Skin epidermis (tissue), 12 donors: ENCODE results near the gene TSC22D4.

Source experiments
- H3K27ac ChIP-seq, 21 experiments: fragments of 200-600 bp; sonication (generic) in 11 of 21; one replicate each; pipeline ENCODE4 v1.5.0; 2020; ENCODE audit warnings: mild to moderate bottlenecking in 3 of 21, inconsistent platforms in 2 of 21, moderate library complexity in 2 of 21
- H3K4me3 ChIP-seq, 7 experiments: fragments of 200-600 bp; sonication (generic) in 2 of 7; one replicate each; pipeline ENCODE4 v1.5.0; 2020; ENCODE audit warnings: inconsistent platforms in 2 of 7, mild to moderate bottlenecking in 2 of 7, moderate library complexity in 1 of 7

TSC22D4 gene

GRCh38 chr7:100476903-100477870, 1.8 kb downstream of the TSC22D4 start:
- peak overlapping the region; percentile 61 to 99 (median 99) for H3K4me3 ChIP-seq

GRCh38 chr7:100476101-100476780, 2.8 kb downstream of the TSC22D4 start:
- Histone ChIP-seq H3K4me3 (peak overlapping the region in 6 of 7 experiments; percentile 61 to 99 (median 99)), H3K27ac (peak overlapping the region in 17 of 21 experiments; percentile 10 to 99 (median 91))

More at GRCh38 chr7:100476903-100477870, 1.8 kb downstream of the TSC22D4 start:
- H3K27ac ChIP-seq = peak overlapping the region; percentile 54 to 100 (median 93)

GRCh38 chr7:100475549-100475948, 3.5 kb downstream of the TSC22D4 start:
- peak overlapping the region in 16 of 21 experiments; percentile 6 to 98 (median 65) for H3K27ac ChIP-seq
- peak overlapping the region in 2 of 7 experiments; percentile 10 to 99 for H3K4me3 ChIP-seq

GRCh38 chr7:100472854-100473499, 6.0 kb downstream of the TSC22D4 start:
- Histone ChIP-seq H3K27ac (peak overlapping the region in 14 of 21 experiments; percentile 11 to 76 (median 65)), H3K4me3 (no peak overlapping the region)

GRCh38 chr7:100472121-100472851, 6.7 kb downstream of the TSC22D4 start:
- H3K4me3 ChIP-seq = no peak overlapping the region

GRCh38 chr7:100471021-100471420, 8.0 kb downstream of the TSC22D4 start:
- H3K27ac ChIP-seq = no peak overlapping the region
- H3K4me3 ChIP-seq = no peak overlapping the region

More at GRCh38 chr7:100472121-100472851, 6.7 kb downstream of the TSC22D4 start:
- H3K27ac ChIP-seq = peak overlapping the region in 13 of 21 experiments; percentile 11 to 76 (median 66)

GRCh38 chr7:100469227-100470044, 9.6 kb downstream of the TSC22D4 start:
- H3K4me3 ChIP-seq = no peak overlapping the region
- H3K27ac ChIP-seq = peak overlapping the region in 1 of 21 experiments; percentile 9

GRCh38 chr7:100467638-100468373, 11.2 kb downstream of the TSC22D4 start:
- H3K4me3 ChIP-seq = no peak overlapping the region
- H3K27ac ChIP-seq = peak overlapping the region in 5 of 21 experiments; percentile 1 to 53 (median 6)

GRCh38 chr7:100466653-100467605, 12.1 kb downstream of the TSC22D4 start:
- Histone ChIP-seq H3K4me3 (no peak overlapping the region), H3K27ac (peak overlapping the region in 6 of 21 experiments; percentile 1 to 53 (median 17))

- no peak overlapping the region for H3K4me3 ChIP-seq
- H3K27ac ChIP-seq = peak overlapping the region in 10 of 21 experiments; percentile 6 to 70 (median 44)
These were observed 13.2 kb downstream of the TSC22D4 start for GRCh38 chr7:100465702-100466311.

GRCh38 chr7:100465299-100465698, 13.7 kb downstream of the TSC22D4 start:
- H3K4me3 ChIP-seq = no peak overlapping the region
- H3K27ac ChIP-seq = peak overlapping the region in 3 of 21 experiments; percentile 6 to 66 (median 49)

- Histone ChIP-seq H3K27ac (no peak overlapping the region), H3K4me3 (no peak overlapping the region)
These were observed 14.2 kb downstream of the TSC22D4 start for GRCh38 chr7:100464791-100465190.

- Histone ChIP-seq H3K27ac (peak within 1 kb of the TSS in 1 of 21 experiments; percentile 7), H3K4me3 (no peak within 1 kb of the TSS)
These were observed 14.8 kb downstream of the TSC22D4 start, which contains the start of gene SPACDR for GRCh38 chr7:100464210-100464660. SPACDR (minus strand) TSS chr7:100464260; CDS start chr7:100464025, 235 bp downstream.

- Histone ChIP-seq H3K27ac (no peak overlapping the region), H3K4me3 (no peak overlapping the region)
These were observed 22.0 kb downstream of the TSC22D4 start for GRCh38 chr7:100457033-100457432.

- Histone ChIP-seq H3K4me3 (no peak overlapping the region), H3K27ac (no peak overlapping the region)
These were observed 22.5 kb downstream of the TSC22D4 start for GRCh38 chr7:100456562-100456961.

- peak overlapping the region in 1 of 21 experiments; percentile 19 for H3K27ac ChIP-seq
These were observed 23.8 kb downstream of the TSC22D4 start for GRCh38 chr7:100455206-100455605.

More at GRCh38 chr7:100455206-100455605, 23.8 kb downstream of the TSC22D4 start:
- no peak overlapping the region for H3K4me3 ChIP-seq
